GM12892 (cell line): Measurements from ENCODE around the gene AMBP.

Source experiments
- POLR2A ChIP-seq: IDR thresholded peaks from 2 replicates; pipeline ENCODE4 v1.6.1; 2011; ENCODE audit warnings: low read depth, low read length, control low read depth
- POLR2AphosphoS5 ChIP-seq: IDR thresholded peaks from 2 replicates; pipeline ENCODE4 v1.6.1; 2011; ENCODE audit warnings: low read depth, low read length, control low read depth
- TAF1 ChIP-seq: IDR thresholded peaks from 2 replicates; pipeline ENCODE4 v1.6.1; 2011; ENCODE audit warnings: low read depth, mild to moderate bottlenecking, control low read depth, low read length, borderline replicate concordance

- TF ChIP-seq POLR2A, result no peak
- TF ChIP-seq POLR2AphosphoS5, result no peak
- TF ChIP-seq TAF1, result no peak
Observed at GRCh38 chr9:114097613-114098020, 19.5 kb upstream of the AMBP start.
